Activated T-helper 1 cell treated with Interleukin-2 at 50 U/mL for 16 hours (primary cell): Measurements from ENCODE around the gene GOLGA8N.
"Not testable (repeated sequence)": the region's sequence is repeated elsewhere in the genome, so short reads cannot be mapped to it uniquely, and the experiment has no call there.

Experiments used
- DNase-seq: peaks from one replicate; pipeline ENCODE4 v3.0.0-alpha.2; 2020; ENCODE audit warnings: low read depth

GOLGA8N gene

GRCh38 chr15:32593151-32593550 lies at the start of gene GOLGA8N:
GOLGA8N (plus strand) TSS chr15:32593456.
- not testable (repeated sequence) for DNase-seq

DNA sequence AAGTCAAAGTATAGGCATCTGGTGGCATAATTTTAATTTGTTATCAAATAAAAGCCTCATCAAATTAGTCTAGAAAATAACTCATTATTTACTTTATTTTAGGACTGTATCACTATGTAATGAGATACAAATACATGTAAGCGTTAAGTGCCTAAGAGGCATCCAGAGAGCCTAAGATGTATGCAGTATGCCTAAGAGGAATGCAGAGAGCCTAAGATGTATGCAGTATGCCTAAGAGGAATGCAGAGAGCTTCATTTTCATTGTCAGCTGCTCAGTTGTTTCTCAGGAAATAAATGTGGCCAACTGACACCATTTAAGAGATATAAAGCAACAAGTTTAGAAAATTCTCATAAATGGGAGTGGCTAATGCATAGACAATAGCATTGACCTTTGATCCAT lies 49.8 kb upstream of the GOLGA8N start:
- DNase-seq: not testable (repeated sequence)

DNA sequence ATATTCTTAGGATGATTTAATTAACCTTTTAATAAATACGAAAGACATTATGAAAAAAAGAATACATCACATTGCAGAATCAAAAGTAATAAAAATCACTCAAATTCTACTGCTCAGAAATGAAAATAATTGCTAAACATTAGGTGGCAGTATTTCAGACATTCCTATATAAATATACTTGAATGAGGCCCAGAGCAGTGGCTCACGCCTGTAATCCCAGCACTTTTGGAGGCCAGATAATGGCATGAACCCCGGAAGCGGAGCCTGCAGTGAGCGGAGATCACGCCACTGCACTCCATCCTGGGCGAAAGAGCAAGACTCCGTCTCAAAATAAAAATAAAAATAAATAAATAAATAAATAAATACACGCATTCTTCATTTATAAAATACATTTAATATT lies 48.1 kb upstream of the GOLGA8N start:
- not testable (repeated sequence) for DNase-seq

DNA sequence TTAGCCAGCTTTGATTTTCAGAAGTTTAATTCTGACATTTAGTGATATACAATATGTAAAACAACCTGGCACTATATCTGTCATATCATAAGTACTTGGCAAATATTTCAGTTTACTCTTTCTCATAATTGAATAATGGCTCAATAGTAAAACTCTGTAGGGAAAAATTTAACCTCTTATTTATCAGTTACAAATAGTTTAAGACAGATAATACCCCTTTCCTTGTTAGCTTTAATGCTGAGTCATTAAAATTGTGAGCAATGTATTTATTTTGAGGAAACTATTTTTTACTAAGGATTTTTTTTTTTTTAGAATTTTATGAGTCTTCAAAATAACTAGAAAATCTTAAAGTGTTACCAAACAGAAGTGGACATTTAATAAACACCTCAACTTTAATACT lies 38.7 kb upstream of the GOLGA8N start:
- DNase-seq: not testable (repeated sequence)

GRCh38 chr15:32562198-32562597 lies 31.1 kb upstream of the GOLGA8N start:
- DNase-seq: not testable (repeated sequence)

DNA sequence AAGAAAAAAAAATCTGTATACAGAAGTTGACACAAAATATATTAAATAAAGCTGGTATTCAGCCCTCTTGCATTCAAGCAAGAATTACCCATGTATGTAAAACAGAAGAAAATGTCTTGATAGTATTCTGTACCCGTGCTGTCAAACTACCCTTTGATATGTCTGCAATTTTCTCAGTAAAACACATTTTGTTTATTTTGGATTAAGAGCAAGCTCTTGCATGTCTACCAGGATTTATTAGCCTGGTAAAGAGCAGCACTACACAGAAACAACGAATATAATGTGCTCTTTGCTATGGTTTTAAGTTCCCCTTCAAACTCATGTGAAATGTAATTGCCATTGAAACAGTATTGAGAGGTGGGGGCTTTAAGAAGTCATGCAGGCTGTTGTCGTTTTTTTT lies 24.3 kb upstream of the GOLGA8N start:
- not testable (repeated sequence) for DNase-seq

GRCh38 chr15:32578482-32578881 lies 14.8 kb upstream of the GOLGA8N start:
- not testable (repeated sequence) for DNase-seq

DNA sequence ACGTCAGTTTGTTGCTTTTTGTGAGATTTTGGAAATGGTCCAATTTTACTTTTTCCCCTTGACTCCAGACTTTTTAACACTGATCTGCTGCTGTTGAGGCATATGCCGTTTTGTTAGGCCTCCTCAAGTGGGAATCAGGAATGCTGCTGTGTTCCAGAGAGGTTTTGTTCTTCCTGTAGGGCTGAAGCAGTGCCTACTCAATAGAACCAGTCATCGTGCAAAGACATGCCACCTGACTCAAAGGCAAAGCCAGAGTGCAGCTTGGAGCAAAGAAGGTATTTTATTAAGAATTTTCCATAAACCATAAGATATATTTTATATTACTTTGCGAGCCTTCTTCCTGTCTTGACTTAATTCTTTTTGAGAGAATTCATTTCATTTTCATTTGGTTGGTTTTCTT lies 7.4 kb upstream of the GOLGA8N start:
- DNase-seq: not testable (repeated sequence)

GRCh38 chr15:32609518-32609917 lies 16.3 kb downstream of the GOLGA8N start:
- not testable (repeated sequence) for DNase-seq

DNA sequence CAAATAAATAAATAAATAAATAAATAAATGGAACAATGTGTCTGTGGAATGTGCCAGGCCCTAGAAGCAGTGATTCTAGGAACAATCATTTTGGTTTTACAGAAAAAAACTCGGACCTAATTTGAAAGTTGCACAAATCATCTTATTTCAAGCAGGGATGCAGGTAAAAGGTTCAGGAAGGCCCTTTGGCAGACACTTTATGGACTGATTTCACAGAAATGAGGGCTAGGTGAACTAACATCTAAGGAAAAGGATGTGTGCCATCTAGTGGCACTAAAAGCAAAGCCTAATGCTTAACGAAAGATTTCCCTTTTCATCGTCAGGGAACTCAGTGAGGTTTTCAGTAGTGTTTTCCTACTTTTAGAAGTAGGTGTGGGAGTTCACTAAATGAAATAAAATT lies 17.5 kb downstream of the GOLGA8N start:
- not testable (repeated sequence) for DNase-seq

DNA sequence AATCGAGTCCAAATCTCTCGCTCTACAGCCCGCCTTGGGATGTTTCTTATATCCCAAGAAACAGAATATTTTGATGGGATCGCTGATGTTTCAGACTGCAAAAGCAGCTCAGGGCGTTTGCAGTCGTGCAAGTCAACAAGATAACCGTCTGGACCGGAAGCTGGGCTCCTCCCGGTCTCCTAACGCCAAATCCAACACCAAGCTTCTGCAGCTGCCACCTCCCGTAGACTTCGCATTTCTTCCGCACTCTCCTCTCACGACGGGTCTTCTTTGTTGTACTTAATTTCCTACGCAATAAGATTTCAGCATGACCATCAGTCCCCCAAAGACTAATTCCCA lies 21.4 kb downstream of the GOLGA8N start:
- not testable (repeated sequence) for DNase-seq

DNA sequence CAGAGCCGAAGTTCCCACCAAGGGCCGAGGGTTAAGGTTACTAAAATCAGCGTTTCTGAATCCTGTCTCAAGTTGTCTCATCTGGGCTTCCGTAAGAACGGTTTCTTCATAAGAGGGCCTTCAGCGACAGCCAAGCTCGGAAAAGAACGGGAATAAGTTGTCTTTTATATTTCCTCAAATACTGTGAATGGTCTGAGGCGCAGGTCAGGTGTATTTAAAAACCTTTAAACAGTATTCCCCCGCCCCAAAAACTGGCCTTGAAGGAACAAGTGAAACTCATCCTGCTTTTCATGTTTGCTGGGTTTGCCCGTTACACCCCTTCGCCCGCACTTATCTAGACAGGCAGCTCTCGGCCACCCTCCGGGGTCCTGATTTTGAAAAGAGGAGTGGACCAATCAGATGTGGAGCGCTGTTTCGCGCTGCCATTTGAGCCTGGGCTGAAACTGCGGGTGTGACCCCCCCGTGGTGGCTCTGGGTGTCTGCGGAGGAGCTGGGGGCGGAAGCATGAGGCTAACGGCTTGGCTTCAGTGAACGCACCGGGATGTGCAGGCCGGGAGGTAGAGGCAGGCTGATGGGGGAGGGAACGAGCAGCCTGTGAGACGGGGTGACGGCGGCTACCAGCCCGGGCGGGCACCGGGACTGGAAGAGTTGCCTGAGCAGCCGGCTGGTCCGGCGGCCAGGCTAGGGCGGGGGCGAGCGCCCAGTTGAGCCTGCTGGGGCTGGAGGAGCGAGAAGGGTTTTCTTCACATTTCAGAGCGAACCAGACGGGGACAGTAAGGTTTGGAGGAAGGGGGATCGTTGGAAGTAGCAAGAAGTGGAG lies 22.0 kb downstream of the GOLGA8N start, which contains the start of gene ARHGAP11A:
Gene ARHGAP11A, plus strand, starts transcription at position 454 of the 820 bp plus-strand sequence. CDS start 708 bp downstream, outside the sequence.
- peak; percentile 68 for DNase-seq

DNA sequence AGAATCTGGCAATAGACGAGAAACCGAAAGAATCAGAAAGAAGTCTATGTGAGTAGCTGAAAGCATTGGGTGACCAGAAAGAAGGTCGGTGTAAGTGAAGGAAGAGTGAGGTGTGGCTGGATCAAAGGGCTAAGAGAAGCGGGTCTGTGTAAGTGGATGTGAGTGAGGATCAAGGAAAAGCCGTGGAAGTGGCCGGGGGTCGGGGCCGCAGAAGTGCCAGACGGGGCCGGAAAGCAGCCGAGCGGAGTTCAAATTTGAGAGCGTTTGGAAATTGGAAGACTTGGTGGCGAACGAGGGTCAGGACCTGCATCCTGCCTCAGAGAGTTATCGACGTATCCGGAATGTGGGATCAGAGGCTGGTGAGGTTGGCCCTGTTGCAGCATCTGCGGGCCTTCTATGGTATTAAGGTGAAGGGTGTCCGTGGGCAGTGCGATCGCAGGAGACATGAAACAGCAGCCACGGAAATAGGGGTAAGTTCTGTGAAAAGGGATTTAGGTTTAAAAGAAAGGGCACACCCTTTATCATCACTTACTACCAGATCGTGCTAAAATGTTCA lies 22.7 kb downstream of the GOLGA8N start:
- DNase-seq: not testable (repeated sequence)

DNA sequence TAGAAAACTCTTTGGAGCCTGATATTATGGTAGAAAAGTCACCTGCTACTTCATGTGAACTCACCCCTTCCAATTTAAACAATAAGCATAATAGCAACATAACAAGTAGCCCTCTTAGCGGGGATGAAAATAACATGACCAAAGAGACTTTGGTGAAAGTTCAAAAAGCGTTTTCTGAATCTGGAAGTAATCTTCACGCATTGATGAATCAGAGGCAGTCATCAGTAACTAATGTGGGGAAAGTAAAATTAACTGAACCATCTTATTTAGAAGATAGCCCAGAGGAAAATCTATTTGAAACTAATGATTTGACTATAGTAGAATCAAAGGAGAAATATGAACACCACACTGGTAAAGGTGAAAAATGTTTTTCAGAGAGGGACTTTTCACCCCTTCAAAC lies 43.2 kb downstream of the GOLGA8N start:
- DNase-seq: no peak

GRCh38 chr15:32636908-32637567 lies 43.8 kb downstream of the GOLGA8N start:
- DNase-seq: no peak

- DNase-seq: no peak
Observed at GRCh38 chr15:32637704-32638103, 44.4 kb downstream of the GOLGA8N start.

GRCh38 chr15:32641517-32642059 lies 48.3 kb downstream of the GOLGA8N start, which contains the start of gene SCG5:
SCG5 (plus strand) TSS chr15:32641710; CDS start chr15:32643593, 1,883 bp downstream.
- no peak for DNase-seq

GRCh38 chr15:32642667-32643435 lies 49.6 kb downstream of the GOLGA8N start:
- DNase-seq: no peak

- no peak for DNase-seq
Observed at GRCh38 chr15:32643907-32644445, 50.7 kb downstream of the GOLGA8N start.

- DNase-seq: no peak
Observed at GRCh38 chr15:32646291-32646690, 53.0 kb downstream of the GOLGA8N start.

- no peak for DNase-seq
Observed at GRCh38 chr15:32649342-32649741, 56.1 kb downstream of the GOLGA8N start.
